ENCODE data around the gene NAT9.

NAT9 gene

DNA sequence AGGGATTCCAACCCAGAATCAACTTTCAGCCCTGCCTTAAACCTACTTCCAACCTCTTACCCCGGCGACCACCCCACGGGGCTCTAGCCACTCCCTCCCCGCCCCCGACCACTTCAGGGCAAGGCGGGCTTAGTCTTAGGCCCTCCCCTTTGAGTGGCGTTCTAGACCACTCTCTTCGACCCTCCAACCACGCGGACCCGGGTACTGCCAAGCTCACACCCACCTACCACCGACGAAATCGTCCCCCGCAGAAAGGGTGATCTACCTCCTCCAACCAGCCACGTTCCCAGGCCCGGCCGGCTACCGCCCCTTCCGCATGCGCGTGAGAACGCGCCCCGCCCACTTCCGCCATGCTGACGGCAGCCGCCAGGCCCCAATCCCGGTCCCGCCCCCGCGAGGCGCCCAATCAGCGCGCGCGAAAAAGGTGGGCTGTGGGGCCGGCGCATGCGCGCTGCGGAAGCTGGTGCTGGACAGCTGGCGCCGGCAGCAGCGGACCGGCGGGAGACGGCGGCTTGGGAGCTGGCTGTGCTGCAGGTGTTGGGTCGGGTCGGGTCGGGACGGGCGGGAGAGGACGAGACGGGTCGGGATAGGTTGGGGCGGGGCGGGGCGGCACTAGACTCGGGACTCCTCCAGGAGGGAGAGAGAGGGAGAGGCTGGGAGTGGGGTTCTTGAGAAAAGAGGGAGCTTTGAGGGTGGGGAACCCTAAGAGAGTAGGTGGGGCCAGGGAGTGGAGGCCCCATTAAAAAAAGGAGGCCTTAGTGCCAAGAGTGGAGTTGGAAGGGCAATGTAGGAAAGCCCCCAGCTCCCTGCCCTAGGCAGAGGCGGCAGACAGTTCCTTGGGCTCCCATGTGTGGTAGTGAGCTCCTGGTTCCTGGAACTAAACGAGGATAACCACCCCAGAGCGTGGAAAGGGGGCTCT, at the start of gene NAT9:
NAT9 (minus strand) TSS at position 302 of the 919 bp plus-strand sequence. CDS start 647 bp downstream, outside the sequence.
- DNase-seq: peak; percentile 96

DNA sequence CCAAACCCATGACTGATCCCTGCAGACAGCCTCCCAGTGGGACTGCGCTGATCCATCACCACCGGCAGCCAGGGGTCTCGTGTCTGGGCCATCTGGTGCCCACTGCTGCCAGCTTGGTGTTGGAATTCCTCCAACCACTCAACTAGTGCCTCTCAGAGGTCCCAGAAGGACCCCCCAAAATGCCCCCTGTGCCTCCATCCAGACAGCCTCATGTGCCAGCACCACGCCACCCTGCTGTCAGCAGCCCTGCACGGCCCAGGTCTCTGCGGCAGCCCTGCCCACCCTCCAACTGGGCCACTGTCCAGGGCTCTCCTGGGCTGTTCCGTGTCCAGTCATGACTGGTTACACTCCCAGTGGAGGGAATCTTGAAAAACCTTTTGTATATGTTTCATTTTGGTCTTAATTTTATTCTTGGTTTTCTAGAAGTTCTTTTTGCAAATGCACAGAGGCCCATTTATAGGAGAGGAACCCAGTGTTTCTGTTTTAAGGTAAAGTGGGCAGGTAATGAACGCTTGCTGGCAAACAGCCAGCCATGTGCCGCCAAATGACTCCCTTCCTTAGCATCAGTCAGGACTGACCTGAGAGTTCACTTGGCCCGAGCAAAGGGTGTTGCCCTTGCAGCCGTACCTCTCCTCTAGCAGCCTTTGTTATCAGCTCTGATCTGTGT, 48.9 kb upstream of the NAT9 start:
- DNase-seq: no peak

GRCh38 chr17:74822939-74823367, 46.8 kb upstream of the NAT9 start:
- DNase-seq: no peak

DNA sequence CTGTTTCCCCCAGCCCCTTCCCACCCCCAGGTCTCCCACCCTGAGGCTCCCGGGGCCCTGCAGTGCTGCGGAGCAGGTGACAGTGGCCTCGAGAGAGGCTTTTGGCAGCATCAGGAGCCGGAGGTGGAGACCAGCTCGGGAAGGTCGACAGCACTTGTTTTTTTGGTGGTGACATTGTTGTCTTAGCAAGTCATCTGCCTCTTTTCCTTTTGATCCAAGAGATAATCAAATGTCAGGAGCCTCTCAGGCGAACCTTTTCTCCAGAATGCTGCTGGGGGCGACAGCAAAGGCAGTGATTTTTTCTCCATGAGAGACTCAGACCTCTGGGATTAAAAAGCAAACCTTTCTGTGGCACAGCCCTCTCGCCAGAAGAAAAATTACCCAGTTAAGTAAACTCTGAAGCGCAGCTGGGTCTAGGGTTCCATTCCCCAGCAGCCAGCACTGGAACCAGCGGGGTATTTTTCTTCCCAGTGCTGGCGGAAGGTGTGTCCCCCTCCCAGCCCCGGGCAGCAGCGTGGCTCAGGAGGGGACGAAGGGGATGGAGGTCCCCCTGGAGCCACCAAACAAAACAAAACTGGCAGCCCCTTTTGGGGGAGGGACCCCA, 46.3 kb upstream of the NAT9 start:
- no peak for DNase-seq

GRCh38 chr17:74821655-74822334, 45.6 kb upstream of the NAT9 start:
- no peak for DNase-seq

- no peak for DNase-seq
These were observed 43.8 kb upstream of the NAT9 start for GRCh38 chr17:74819801-74820436.

- DNase-seq: no peak
These were observed 42.3 kb upstream of the NAT9 start for GRCh38 chr17:74818291-74818938.

DNA sequence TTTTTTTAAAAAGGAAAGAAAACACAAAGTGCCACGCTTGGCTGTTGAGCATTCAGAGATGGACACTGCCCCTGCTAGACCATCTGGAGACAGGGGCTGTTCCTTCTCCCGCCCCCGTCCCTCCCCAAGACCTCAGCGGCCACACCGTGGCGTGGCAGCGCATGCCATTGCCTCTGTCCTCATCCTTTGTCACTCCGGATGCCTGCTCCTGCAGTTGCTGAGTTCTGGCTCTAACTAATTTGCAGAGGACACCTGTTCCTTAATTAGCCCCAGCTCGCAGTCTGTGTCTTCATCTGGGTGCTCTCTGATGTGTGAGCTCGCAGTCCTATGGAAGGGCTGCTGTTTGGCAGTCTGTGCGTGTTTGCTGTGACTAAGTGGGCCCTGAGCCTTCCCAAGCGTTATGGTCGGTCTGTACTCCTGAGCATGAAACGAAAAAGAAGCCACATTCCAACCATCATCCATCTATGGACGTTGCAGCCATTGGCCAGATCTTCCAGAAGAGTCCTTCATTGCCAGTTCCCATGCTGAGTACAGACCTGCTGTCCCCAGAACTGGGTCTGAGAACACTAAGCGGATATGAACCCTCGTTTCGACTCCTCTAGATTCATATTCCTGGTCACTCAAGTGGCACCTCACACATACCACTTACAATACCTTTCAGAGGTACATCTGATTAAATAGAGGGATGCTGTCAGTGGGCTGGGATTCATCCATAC, 40.9 kb upstream of the NAT9 start:
- no peak for DNase-seq

GRCh38 chr17:74815550-74816370, 39.6 kb upstream of the NAT9 start:
- DNase-seq: no peak

- DNase-seq: no peak
These were observed 38.9 kb upstream of the NAT9 start for GRCh38 chr17:74815067-74815466.

DNA sequence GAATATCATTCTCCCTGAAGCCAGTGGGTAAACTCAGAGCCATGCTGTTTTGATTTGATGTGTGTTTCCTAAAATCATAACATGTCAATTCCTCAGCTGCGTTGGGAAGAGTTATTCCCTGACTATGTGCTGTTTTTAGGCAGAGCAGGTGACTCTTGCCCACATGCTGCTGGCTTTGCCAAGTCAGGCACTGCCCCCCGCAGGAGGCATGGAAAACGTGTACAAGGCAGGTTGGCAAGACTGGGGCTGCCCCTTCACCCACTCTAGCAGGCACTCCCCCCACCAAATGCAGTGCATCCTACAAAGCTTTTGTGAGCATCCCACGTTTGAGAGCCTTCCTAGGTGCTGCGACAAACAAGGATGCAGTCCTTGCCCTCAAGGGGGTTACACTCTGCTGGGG, 38.3 kb upstream of the NAT9 start:
- DNase-seq: no peak

DNA sequence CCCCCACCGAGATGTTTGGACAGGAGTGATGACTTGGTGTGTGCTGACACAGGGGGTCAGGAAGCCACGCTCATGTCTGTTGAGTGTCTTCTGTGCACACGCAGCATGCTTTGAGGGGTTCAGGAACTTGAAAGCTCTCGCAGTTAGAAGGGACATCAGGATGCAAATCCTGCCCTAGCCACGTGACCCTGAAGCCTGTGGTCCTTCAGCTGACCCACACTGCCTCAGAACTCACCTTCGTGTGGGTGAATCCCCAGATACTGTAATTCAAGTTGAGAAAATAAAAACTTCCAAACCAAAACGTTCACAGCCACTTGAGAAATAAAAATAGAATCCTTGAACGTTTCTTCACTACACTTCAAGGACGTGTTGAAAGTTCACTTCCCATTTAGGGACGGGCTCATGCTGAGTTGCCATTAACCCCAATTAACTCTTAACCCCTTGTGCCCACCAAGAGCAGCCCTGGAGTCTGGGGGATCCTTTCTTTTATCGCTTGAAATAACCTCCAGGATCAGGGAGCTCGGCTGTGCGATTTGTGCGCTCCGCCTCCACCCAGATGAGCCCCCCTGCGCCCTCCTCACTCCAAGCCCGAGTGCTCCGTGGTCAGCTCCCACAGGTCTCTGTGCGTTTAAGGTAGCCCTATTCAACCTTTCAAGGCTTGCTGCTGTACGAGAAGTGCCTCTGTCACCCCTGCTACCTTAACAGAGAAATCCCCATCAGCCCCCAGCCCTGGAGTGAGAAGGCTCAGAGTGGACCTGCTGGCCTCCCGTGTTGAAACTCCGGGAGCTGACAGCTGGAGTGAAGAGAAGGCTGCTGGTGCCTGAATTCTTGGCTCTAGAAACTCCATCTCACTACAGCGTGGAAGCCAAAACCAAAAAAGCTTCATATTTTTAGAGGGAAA, 36.2 kb upstream of the NAT9 start:
- DNase-seq: no peak

GRCh38 chr17:74810699-74811485, 34.7 kb upstream of the NAT9 start:
- DNase-seq: no peak

DNA sequence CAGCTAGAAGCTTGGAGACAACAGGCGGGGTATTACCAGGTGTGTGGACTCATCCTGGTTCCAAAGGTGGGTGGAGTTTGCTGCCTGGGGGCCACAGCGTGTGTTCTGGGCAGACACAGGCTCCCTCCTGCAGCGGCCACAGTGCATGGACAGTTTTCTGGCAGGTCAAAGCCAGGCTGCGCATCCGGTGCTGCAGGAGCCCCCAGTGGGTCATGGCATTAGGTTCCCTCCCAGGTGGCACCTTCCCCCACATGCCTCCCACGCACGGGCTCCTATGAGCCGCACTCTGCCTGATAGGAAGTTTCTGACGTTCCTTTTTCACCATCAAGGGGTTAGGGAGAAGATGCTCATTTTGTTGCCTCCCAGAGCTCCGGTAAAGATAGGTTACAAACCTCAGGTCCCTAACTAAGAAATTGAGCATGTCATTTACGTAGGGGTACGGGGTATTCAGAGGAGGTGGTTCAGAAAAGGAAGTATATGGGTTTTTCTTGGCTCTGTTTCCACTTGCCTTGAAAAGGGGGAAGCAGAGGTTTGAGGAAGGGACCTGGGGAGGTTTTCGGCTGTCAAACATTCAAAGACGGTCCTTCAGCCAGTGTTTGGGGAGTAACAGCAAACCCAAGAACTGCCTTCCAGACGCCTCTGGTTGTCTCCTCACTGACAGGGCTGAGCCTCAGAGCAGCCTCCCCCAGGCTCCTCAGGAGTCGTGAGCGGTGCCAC, 32.7 kb upstream of the NAT9 start:
- DNase-seq: no peak

GRCh38 chr17:74807925-74808324, 31.8 kb upstream of the NAT9 start:
- DNase-seq: no peak

- DNase-seq: no peak
These were observed 31.3 kb upstream of the NAT9 start for GRCh38 chr17:74807441-74807840.

- no peak for DNase-seq
These were observed 30.2 kb upstream of the NAT9 start for GRCh38 chr17:74806334-74806733.

- no peak for DNase-seq
These were observed 29.4 kb upstream of the NAT9 start for GRCh38 chr17:74805591-74805991.
